GM18858 (cell line): Measurements from ENCODE around the gene PLEKHM3.
"Not testable (repeated sequence)": the region's sequence is repeated elsewhere in the genome, so short reads cannot be mapped to it uniquely, and the experiment has no call there.

Experiments
- ATAC-seq: cut with Tn5 transposase; IDR thresholded peaks from one replicate; pipeline ENCODE4 v1.9.1; 2021; ENCODE audit not compliant: unreplicated experiment

PLEKHM3 gene

GRCh38 chr2:207831584-207832248, 193.6 kb downstream of the PLEKHM3 start:
- ATAC-seq, result no peak

GRCh38 chr2:207830778-207831438, 194.4 kb downstream of the PLEKHM3 start:
- no peak for ATAC-seq

GRCh38 chr2:207828361-207829057, 196.8 kb downstream of the PLEKHM3 start:
- ATAC-seq, result no peak

GRCh38 chr2:207825978-207826377, 199.3 kb downstream of the PLEKHM3 start:
- no peak for ATAC-seq

- no peak for ATAC-seq
Measured at GRCh38 chr2:207825045-207825954, 200.0 kb downstream of the PLEKHM3 start.

- ATAC-seq, result no peak
Measured at GRCh38 chr2:207823865-207824264, 201.5 kb downstream of the PLEKHM3 start.

GRCh38 chr2:207819839-207820784, 205.2 kb downstream of the PLEKHM3 start:
- no peak for ATAC-seq

- ATAC-seq, result no peak
Measured at GRCh38 chr2:207819021-207819797, 206.1 kb downstream of the PLEKHM3 start.

- no peak for ATAC-seq
Measured at GRCh38 chr2:207816546-207816945, 208.8 kb downstream of the PLEKHM3 start.

- no peak for ATAC-seq
Measured at GRCh38 chr2:207815254-207815653, 210.1 kb downstream of the PLEKHM3 start.

GRCh38 chr2:207813942-207814341, 211.4 kb downstream of the PLEKHM3 start:
- ATAC-seq, result no peak

- ATAC-seq, result no peak
Measured at GRCh38 chr2:207813221-207813916, 212.0 kb downstream of the PLEKHM3 start.

- no peak for ATAC-seq
Measured at GRCh38 chr2:207812726-207813080, 212.6 kb downstream of the PLEKHM3 start.

GRCh38 chr2:207812058-207812725, 213.1 kb downstream of the PLEKHM3 start:
- ATAC-seq, result no peak

GRCh38 chr2:207811658-207812057, 213.7 kb downstream of the PLEKHM3 start:
- ATAC-seq, result not testable (repeated sequence)

- no peak for ATAC-seq
Measured at GRCh38 chr2:207810200-207810788, 215.0 kb downstream of the PLEKHM3 start.

- no peak for ATAC-seq
Measured at GRCh38 chr2:207808119-207808518, 217.2 kb downstream of the PLEKHM3 start.

- ATAC-seq, result peak; percentile 73
Measured at GRCh38 chr2:207807516-207807915, 217.8 kb downstream of the PLEKHM3 start.
